ENCODE results near the gene AQP9.

- TF ChIP-seq, protein P1, sequence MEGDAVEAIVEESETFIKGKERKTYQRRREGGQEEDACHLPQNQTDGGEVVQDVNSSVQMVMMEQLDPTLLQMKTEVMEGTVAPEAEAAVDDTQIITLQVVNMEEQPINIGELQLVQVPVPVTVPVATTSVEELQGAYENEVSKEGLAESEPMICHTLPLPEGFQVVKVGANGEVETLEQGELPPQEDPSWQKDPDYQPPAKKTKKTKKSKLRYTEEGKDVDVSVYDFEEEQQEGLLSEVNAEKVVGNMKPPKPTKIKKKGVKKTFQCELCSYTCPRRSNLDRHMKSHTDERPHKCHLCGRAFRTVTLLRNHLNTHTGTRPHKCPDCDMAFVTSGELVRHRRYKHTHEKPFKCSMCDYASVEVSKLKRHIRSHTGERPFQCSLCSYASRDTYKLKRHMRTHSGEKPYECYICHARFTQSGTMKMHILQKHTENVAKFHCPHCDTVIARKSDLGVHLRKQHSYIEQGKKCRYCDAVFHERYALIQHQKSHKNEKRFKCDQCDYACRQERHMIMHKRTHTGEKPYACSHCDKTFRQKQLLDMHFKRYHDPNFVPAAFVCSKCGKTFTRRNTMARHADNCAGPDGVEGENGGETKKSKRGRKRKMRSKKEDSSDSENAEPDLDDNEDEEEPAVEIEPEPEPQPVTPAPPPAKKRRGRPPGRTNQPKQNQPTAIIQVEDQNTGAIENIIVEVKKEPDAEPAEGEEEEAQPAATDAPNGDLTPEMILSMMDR (IDR thresholded peaks at IDR 0.05): no peak
- no peak for TF ChIP-seq POLR2A (IDR thresholded peaks at IDR 0.05)
Observed at GRCh38 chr15:58119016-58119415, 19.2 kb upstream of the AQP9 start.
